HepG2 (cell line): ENCODE measurements around the gene RSAD1. TPM values are rescaled to one million over a fixed set of nuclear protein-coding genes. Genes with fewer than 3 reads are reported as not detected.

ENCODE experiments used
- CEBPG ChIP-seq: IDR thresholded peaks from 2 replicates; pipeline ENCODE4 v1.6.1; 2016
- CREB3 ChIP-seq: sonication (generic); formaldehyde crosslinking; IDR thresholded peaks from 2 replicates; pipeline ENCODE4 v1.5.0; 2020; ENCODE audit warnings: missing genetic modification reagents
- EP300 ChIP-seq, 3 experiments: sonication (generic) in 1 of 3; formaldehyde crosslinking in 1 of 3; IDR thresholded peaks; 2 replicates each; pipeline versions ENCODE4 v1.5.1 to v1.6.1; 2011 to 2020; ENCODE audit warnings: low read depth in 2 of 3, low read length in 2 of 3, borderline replicate concordance in 1 of 3, improper control_type of control experiment in 1 of 3, mild to moderate bottlenecking in 1 of 3, missing genetic modification reagents in 1 of 3, moderate library complexity in 1 of 3
- FOXA1 ChIP-seq, 2 experiments: fragments of 450-650 bp in 1 of 2; sonication (generic) in 1 of 2; formaldehyde crosslinking in 1 of 2; IDR thresholded peaks; 2 replicates each; pipeline versions ENCODE4 v1.4.0 to v1.6.1; 2016 to 2020; ENCODE audit warnings: missing genetic modification reagents in 1 of 2
- FOXA3 ChIP-seq: IDR thresholded peaks from 2 replicates; pipeline ENCODE4 v1.6.1; 2016; ENCODE audit warnings: missing genetic modification reagents, missing compliant biosample characterization
- HNF1A ChIP-seq, 2 experiments: sonication (generic) in 1 of 2; formaldehyde crosslinking in 1 of 2; IDR thresholded peaks; 2 replicates each; pipeline versions ENCODE4 v1.4.0 to v1.6.1; 2016 to 2020; ENCODE audit warnings: borderline replicate concordance in 1 of 2, low read depth in 1 of 2, mild to moderate bottlenecking in 1 of 2, missing genetic modification reagents in 1 of 2
- HNF4G ChIP-seq, 2 experiments: sonication (generic) in 1 of 2; formaldehyde crosslinking in 1 of 2; IDR thresholded peaks; 2 replicates each; pipeline versions ENCODE4 v1.4.0 to v1.6.1; 2011 to 2020; ENCODE audit warnings: borderline replicate concordance in 2 of 2, low read depth in 2 of 2, mild to moderate bottlenecking in 2 of 2, low read length in 1 of 2, missing genetic modification reagents in 1 of 2, moderate library complexity in 1 of 2
- IRF2 ChIP-seq: IDR thresholded peaks from 2 replicates; pipeline ENCODE4 v1.6.1; 2018; ENCODE audit warnings: missing genetic modification reagents, missing compliant biosample characterization
- ISX ChIP-seq: sonication (generic); formaldehyde crosslinking; conservative IDR thresholded peaks from 2 replicates; pipeline ENCODE4 v1.5.0; 2020; ENCODE audit warnings: missing genetic modification reagents
- KMT2B ChIP-seq: IDR thresholded peaks from 2 replicates; pipeline ENCODE4 v1.6.1; 2016; ENCODE audit warnings: missing genetic modification reagents, missing compliant biosample characterization
- RAD21 ChIP-seq: fragments of 450-650 bp; formaldehyde crosslinking; IDR thresholded peaks from 2 replicates; pipeline ENCODE4 v1.5.0; 2020; ENCODE audit warnings: mild to moderate bottlenecking
- SRSF1 ChIP-seq: fragments of 200-400 bp; formaldehyde crosslinking; optimal IDR thresholded peaks from 2 replicates; pipeline ENCODE3; 2017; ENCODE audit warnings: mild to moderate bottlenecking, low read depth, low read length, moderate library complexity
- TEAD3 ChIP-seq: optimal IDR thresholded peaks from 2 replicates; pipeline ENCODE3; 2016; ENCODE audit warnings: borderline replicate concordance
- ZKSCAN5 ChIP-seq: sonication (generic); formaldehyde crosslinking; IDR thresholded peaks from 2 replicates; pipeline ENCODE4 v1.5.1; 2020; ENCODE audit warnings: mild to moderate bottlenecking, missing genetic modification reagents
- ZMYM4 ChIP-seq: sonication (generic); formaldehyde crosslinking; IDR thresholded peaks from 2 replicates; pipeline ENCODE4 v1.8.1; 2023; ENCODE audit warnings: mild to moderate bottlenecking, missing genetic modification reagents
- ZNF225 ChIP-seq: sonication (generic); formaldehyde crosslinking; IDR thresholded peaks from 2 replicates; pipeline ENCODE4 v1.4.0; 2020; ENCODE audit warnings: mild to moderate bottlenecking, missing genetic modification reagents
- ZNF607 ChIP-seq: sonication (generic); formaldehyde crosslinking; IDR thresholded peaks from 2 replicates; pipeline ENCODE4 v1.5.1; 2020; ENCODE audit warnings: missing genetic modification reagents, mild to moderate bottlenecking, borderline replicate concordance
- ZNF644 ChIP-seq: IDR thresholded peaks from 2 replicates; pipeline ENCODE4 v1.6.1; 2016; ENCODE audit warnings: low read depth
- ZNF660 ChIP-seq: sonication (generic); formaldehyde crosslinking; IDR thresholded peaks from 2 replicates; pipeline ENCODE4 v1.5.1; 2020; ENCODE audit warnings: mild to moderate bottlenecking, low read depth, missing genetic modification reagents, borderline replicate concordance
- polyA plus RNA-seq, 8 experiments: library from polyadenylated mRNA; depleted of rRNA in 3 of 8; stranded (reverse) in 7 of 8; unstranded in 1 of 8; fragments of >200 nt; fragmentation: Illumina TruSeq in 4 of 8; extraction: Trizol in 4 of 8; gene quantifications; 2 replicates each; pipeline versions ENCODE4 v1.2.1 to v1.2.3, GENCODE V29; 2011 to 2016; ENCODE audit warnings: low read depth in 4 of 8, missing spikeins in 1 of 8, mixed read lengths in 1 of 8; ENCODE audit not compliant: insufficient read depth in 1 of 8
- total RNA-seq, 5 experiments: library from RNA; depleted of rRNA; stranded (reverse); fragments of >200 nt; fragmentation: Illumina TruSeq; extraction: Trizol; gene quantifications; 2 replicates each; pipeline ENCODE4 v1.2.3, GENCODE V29; 2016; ENCODE audit warnings: low read depth in 1 of 5
- TF ChIP-seq, protein P1 (sequence below): sonication (generic); formaldehyde crosslinking; IDR thresholded peaks from 2 replicates; pipeline ENCODE4 v1.8.0; 2022; ENCODE audit warnings: missing genetic modification reagents, mild to moderate bottlenecking, moderate library complexity, borderline replicate concordance

Gene RSAD1
- total and polyA plus RNA-seq, 2 of the 13 experiments (the other 11 are each of a cell fraction or from before 2014, with no cell fraction given) = 22.7 to 27.7 TPM

DNA sequence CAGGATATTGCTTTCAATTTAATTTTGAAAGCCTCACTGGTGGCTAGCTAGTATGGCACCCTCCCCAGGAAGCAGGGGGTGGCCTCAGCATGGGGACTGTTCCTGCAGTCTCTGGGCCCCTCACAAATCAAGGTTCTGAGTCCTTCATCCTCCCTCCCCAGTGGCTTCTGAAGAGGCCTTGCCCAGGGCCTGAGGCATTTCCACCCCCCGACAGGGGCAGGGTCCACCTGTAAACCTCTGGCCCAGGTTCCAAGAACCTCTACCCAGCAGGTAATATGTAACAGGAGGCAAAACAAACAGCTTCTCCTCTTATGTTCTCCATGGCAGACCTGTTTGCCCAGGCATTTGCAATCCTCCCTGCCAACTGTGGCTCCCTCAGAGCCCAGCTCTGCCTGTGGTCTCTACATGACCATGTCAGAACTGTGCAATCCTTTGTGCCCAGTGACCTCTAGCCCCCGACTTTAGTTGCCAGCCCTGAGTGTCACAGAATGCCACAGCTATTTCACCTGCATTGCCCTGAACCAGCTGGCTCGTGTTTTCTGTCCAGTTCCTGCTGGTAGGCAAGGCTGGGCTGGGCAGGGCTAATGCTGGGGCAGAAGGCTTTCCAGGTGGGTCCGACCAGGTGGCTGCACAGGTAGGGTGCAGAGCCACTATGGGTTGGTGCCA, 38.4 kb upstream of the RSAD1 start (continued):
- TF ChIP-seq CREB3 (CRISPR knock-in tag) (no peak), RAD21 (CRISPR knock-in tag) (0 out of 2 replicates have a peak, but pooled peaks have one; percentile 19), ZNF225 (CRISPR knock-in tag) (peak; percentile 50; the same call in 1 of the 2 replicates), ZMYM4 (0 out of 2 replicates have a peak, but pooled peaks have one; percentile 48), ZNF644 (CRISPR knock-in tag) (0 out of 2 replicates have a peak, but pooled peaks have one; percentile 34), ZNF660 (no peak), EP300 (IDR thresholded peaks at IDR 0.05; ENCODE audit: low read depth in 2 of 2, low read length in 2 of 2) (no peak), EP300 (CRISPR knock-in tag; IDR thresholded peaks at IDR 0.05; ENCODE audit: borderline replicate concordance) (0 out of 2 replicates have a peak, but pooled peaks have one; percentile 14), FOXA1 (IDR thresholded peaks at IDR 0.05) (no peak), FOXA1 (CRISPR knock-in tag; IDR thresholded peaks at IDR 0.05) (peak; percentile 54; the same call in 1 of the 2 replicates), IRF2 (CRISPR knock-in tag) (0 out of 2 replicates have a peak, but pooled peaks have one; percentile 45), HNF4G (IDR thresholded peaks at IDR 0.05; ENCODE audit: borderline replicate concordance, low read depth, low read length) (peak; percentile 80), HNF4G (CRISPR knock-in tag; IDR thresholded peaks at IDR 0.05; ENCODE audit: borderline replicate concordance, low read depth) (peak; percentile 67), TEAD3 (CRISPR knock-in tag) (peak; percentile 51), FOXA3 (CRISPR knock-in tag) (peak; percentile 61; the same call in 1 of the 2 replicates), ZNF607 (peak; percentile 60; the same call in 1 of the 2 replicates), ISX (no peak), CEBPG (CRISPR knock-in tag) (peak; percentile 58; the same call in 1 of the 2 replicates), KMT2B (CRISPR knock-in tag) (no peak), SRSF1 (peak; percentile 61), HNF1A (IDR thresholded peaks at IDR 0.05; ENCODE audit: low read depth) (no peak), HNF1A (CRISPR knock-in tag; IDR thresholded peaks at IDR 0.05; ENCODE audit: borderline replicate concordance) (0 out of 2 replicates have a peak, but pooled peaks have one; percentile 18), ZKSCAN5 (CRISPR knock-in tag) (no peak)
- TF ChIP-seq, protein P1, sequence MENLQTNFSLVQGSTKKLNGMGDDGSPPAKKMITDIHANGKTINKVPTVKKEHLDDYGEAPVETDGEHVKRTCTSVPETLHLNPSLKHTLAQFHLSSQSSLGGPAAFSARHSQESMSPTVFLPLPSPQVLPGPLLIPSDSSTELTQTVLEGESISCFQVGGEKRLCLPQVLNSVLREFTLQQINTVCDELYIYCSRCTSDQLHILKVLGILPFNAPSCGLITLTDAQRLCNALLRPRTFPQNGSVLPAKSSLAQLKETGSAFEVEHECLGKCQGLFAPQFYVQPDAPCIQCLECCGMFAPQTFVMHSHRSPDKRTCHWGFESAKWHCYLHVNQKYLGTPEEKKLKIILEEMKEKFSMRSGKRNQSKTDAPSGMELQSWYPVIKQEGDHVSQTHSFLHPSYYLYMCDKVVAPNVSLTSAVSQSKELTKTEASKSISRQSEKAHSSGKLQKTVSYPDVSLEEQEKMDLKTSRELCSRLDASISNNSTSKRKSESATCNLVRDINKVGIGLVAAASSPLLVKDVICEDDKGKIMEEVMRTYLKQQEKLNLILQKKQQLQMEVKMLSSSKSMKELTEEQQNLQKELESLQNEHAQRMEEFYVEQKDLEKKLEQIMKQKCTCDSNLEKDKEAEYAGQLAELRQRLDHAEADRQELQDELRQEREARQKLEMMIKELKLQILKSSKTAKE (CRISPR knock-in tag) = 0 out of 2 replicates have a peak, but pooled peaks have one; percentile 29
